GM12874 (cell line): ENCODE data around the gene KCNQ5.

ENCODE experiments used
- TF ChIP-seq, protein P1 (sequence below): IDR thresholded peaks from 2 replicates; pipeline ENCODE4 v1.5.1; 2011; ENCODE audit warnings: low read depth, mild to moderate bottlenecking, control low read depth, low read length, moderate library complexity; ENCODE audit not compliant: insufficient read depth

Gene KCNQ5

DNA sequence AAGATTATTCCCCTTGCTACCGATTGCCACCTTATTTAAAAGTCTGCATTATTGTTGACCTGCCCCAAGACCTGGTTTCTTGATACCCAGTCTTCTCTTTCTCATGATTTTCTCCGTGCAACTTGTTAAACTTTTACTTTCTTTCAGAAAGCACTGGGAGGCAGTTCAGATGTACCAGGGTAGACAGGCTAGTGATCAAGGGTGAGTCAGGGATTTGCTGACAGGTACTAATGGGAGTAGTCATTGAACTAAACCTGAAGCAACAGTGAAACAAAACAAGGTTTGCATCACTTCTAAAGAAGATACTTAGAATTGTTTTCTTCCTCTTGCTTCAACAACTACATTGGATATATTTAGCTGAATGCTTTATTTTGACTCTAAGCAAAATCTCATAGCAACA lies 124.4 kb downstream of the KCNQ5 start:
- TF ChIP-seq, protein P1, sequence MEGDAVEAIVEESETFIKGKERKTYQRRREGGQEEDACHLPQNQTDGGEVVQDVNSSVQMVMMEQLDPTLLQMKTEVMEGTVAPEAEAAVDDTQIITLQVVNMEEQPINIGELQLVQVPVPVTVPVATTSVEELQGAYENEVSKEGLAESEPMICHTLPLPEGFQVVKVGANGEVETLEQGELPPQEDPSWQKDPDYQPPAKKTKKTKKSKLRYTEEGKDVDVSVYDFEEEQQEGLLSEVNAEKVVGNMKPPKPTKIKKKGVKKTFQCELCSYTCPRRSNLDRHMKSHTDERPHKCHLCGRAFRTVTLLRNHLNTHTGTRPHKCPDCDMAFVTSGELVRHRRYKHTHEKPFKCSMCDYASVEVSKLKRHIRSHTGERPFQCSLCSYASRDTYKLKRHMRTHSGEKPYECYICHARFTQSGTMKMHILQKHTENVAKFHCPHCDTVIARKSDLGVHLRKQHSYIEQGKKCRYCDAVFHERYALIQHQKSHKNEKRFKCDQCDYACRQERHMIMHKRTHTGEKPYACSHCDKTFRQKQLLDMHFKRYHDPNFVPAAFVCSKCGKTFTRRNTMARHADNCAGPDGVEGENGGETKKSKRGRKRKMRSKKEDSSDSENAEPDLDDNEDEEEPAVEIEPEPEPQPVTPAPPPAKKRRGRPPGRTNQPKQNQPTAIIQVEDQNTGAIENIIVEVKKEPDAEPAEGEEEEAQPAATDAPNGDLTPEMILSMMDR = no peak

DNA sequence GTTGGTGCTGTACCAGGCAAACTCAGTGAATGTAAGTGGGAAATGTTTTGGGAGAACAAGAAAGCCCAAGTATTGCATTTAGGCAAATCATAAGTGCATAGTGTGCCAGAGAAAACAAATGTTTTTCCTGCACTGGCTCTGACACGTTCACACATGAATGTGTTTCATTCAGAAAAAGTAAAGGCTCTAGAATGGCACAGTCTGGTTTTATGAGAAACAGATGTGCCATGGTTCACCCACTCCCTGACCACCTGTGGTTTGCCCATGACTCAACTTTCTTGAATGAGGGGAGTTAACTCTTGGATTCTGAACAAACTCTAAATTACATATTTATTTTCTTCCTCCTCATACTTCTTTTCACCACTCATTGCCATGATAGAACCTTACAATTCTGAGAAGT lies 126.9 kb downstream of the KCNQ5 start:
- TF ChIP-seq, protein P1 = no peak

DNA sequence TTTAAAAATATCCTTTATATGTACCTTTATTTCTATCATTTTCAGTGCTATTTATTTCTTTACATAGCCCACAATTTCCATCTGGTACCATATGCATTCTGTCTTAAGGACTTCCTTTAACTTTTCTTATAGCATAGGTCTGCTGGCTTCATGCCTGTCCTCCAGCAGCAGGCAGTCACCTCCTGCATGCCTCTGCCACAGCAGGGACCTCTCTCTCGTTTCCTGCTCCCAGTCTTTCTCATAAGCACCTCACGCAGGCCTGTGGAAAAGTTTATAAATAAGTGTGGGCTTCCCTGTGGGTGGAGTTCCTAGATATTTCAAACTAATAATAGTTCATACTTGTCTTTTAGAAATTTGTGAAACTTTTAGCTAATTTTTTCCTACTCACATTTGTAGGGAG lies 133.9 kb downstream of the KCNQ5 start:
- TF ChIP-seq, protein P1 = no peak

DNA sequence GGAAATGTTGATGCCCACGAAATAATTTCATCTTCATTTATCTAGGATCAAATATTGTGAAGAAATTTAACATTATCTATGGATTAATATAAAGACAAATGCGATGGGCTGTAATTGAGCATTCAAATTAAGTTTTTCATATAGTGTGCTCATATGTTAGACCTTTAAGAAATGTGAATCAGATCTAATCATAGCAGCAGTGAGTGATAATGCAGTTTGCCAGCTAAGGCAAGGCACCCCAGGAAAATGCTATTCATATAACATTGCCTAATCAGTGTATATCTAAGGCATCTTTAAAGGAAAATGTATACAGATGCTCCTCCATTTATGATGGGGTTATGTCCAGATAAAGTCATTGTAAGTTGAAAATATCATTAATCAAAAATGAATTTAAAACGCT lies 135.2 kb downstream of the KCNQ5 start:
- TF ChIP-seq, protein P1 = no peak

DNA sequence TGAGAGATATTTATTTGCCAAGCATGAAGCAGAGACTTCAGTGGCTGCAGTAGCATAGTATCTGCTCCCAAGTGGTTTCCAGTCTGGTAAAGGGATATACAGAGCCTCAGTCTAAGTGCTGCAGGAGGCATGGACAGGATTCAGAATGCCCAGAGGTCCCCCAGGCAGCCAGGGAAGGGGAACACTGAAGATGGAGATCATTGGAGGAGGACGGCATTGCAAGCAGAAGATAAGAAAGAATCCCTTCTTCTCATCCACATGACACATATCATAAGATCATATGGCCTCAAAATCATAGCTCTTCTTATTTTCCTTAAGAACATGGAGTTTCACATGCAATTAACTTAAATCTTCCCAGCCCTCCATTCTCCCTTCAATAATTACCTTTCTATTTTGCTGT lies 136.1 kb downstream of the KCNQ5 start:
- TF ChIP-seq, protein P1 = no peak

DNA sequence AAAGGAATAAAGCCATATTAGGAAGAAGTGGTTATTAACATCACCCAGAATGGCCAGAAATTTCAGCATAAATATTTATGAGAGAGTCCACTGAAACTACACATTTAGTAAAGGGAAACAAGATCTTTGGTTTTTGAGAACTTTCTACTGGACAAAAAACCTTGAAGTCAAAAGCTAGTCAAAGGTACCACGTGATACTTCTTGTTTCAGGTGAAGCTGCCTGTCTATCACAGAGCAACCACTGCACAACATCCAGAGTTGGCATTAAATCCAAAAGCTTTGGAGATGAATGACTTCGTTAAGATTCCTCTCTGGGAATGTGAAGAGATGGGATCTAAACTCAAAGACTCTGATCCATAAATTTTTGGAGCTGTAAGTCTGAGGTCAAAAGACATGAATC lies 137.0 kb downstream of the KCNQ5 start:
- TF ChIP-seq, protein P1 = no peak

DNA sequence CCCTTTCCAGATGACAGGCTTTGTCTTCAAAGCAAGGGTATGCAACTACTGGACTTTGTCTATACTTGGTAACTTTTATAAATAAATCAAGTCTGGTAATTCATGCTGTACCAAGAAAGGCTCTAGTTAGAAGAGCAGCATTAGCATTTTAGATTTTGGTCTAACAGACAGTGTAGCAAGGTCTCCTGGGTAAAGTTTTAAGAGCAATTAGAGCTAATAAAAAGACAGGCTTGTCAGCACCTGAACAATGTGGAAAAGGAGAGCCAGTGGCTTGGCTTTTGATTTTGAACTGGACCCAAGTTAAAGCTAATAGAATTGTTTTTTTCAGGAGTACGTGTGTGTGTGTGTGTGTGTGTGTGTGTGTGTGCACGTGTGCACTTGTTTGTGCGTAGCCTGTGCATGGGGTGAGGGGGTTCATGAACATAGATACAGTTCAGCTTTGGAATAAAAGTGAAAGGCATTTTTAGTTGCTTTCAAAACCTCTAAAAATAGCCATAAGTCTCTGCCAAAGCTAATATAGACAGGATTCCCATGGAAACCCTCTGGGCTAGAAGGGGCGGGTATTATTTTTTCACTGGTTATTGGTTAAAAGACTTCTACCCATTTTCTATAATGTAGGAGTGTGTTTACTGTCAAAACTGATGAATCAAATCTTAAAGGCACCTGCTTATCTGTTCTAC lies 138.4 kb downstream of the KCNQ5 start:
- TF ChIP-seq, protein P1 = no peak

DNA sequence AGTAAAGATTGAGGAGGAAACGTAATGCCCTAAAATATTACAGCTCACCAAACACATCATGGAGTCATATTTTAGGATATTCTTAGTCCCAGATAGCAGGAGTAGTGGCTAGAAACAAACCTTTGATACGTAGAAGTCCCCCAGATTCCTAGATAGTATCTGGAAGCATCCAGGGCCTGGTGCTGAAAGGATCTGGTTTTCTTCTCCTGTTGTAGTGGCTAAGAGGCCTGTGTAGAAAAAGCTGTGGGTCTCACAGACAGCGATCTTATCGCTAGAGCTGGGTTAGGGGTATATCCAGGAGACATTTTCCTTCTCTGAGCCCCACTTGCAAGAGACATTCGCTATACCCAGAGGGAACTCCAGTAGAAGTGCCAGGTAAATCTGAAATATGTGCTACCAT lies 139.9 kb downstream of the KCNQ5 start:
- TF ChIP-seq, protein P1 = no peak
